Measurements from ENCODE around the gene SLC44A3. TPM values are rescaled to one million over a fixed set of nuclear protein-coding genes. Genes with fewer than 3 reads are reported as not detected.
A peak's percentile ranks its signal among the peaks of the same experiment; 100 is the strongest.

The SLC44A3 gene
- polyA plus RNA-seq, 12 donors, result 3.3 to 16.2 (median 4.6) TPM; not detected in 1

- no peak for DNase-seq
These were observed 85.0 kb downstream of the SLC44A3 start for GRCh38 chr1:94905207-94905606.

- no peak for DNase-seq
These were observed 86.2 kb downstream of the SLC44A3 start for GRCh38 chr1:94906382-94906781.

- DNase-seq, result no peak
These were observed 87.0 kb downstream of the SLC44A3 start for GRCh38 chr1:94907136-94907535.

GRCh38 chr1:94908190-94908589 is 88.0 kb downstream of the SLC44A3 start:
- DNase-seq, result no peak

- no peak for DNase-seq
These were observed 88.8 kb downstream of the SLC44A3 start for GRCh38 chr1:94908965-94909364.

GRCh38 chr1:94909486-94909885 is 89.3 kb downstream of the SLC44A3 start:
- DNase-seq, result no peak

GRCh38 chr1:94912263-94913184 is 92.4 kb downstream of the SLC44A3 start:
- DNase-seq, result no peak

GRCh38 chr1:94917251-94917650 is 97.1 kb downstream of the SLC44A3 start:
- no peak for DNase-seq

- DNase-seq, result no peak
These were observed 99.3 kb downstream of the SLC44A3 start for GRCh38 chr1:94919241-94920030.

- no peak for DNase-seq
These were observed 99.9 kb downstream of the SLC44A3 start for GRCh38 chr1:94920061-94920460.

- no peak for DNase-seq
These were observed 101.8 kb downstream of the SLC44A3 start for GRCh38 chr1:94921977-94922376.

GRCh38 chr1:94922761-94923331 is 102.7 kb downstream of the SLC44A3 start:
- no peak for DNase-seq

GRCh38 chr1:94925004-94925403 is 104.8 kb downstream of the SLC44A3 start:
- DNase-seq, result no peak

- peak; percentile 92 for DNase-seq
These were observed 105.5 kb downstream of the SLC44A3 start for GRCh38 chr1:94925561-94926125.

GRCh38 chr1:94926126-94926914 is 106.2 kb downstream of the SLC44A3 start:
- DNase-seq, result peak; percentile 66

GRCh38 chr1:94926915-94927404 is 106.8 kb downstream of the SLC44A3 start, which contains the start of gene CNN3:
TSS of gene CNN3 (minus strand) at chr1:94927110. CDS start at chr1:94926894, 216 bp downstream.
- DNase-seq, result peak; percentile 91

GRCh38 chr1:94927405-94928175 is 107.4 kb downstream of the SLC44A3 start:
- DNase-seq, result peak; percentile 64

- no peak for DNase-seq
These were observed 108.3 kb downstream of the SLC44A3 start for GRCh38 chr1:94928293-94928939.
